GM10248 (cell line): Measurements from ENCODE around the gene LRPAP1.
"Not testable (repeated sequence)": the region's sequence is repeated elsewhere in the genome, so short reads cannot be mapped to it uniquely, and the experiment has no call there.

Experiments
- CTCF ChIA-PET: fragments of 300-600 bp; sonication (Branson Sonifier 250); formaldehyde crosslinking; extraction: SDS; loops from one replicate; lab custom pipeline; 2021; ENCODE audit warnings: antibody characterized with exemption; lab: Yijun Ruan, JAX
- POLR2A ChIA-PET: fragments of 350-650 bp; sonication (Branson Sonifier 250); formaldehyde crosslinking; extraction: SDS; loops from one replicate; lab custom pipeline; 2020; ENCODE audit warnings: antibody characterized with exemption; lab: Yijun Ruan, JAX
- DNase-seq: peaks from one replicate; pipeline ENCODE4 v3.0.0; 2012; ENCODE audit errors: extremely low spot score
- CTCF ChIP-seq: IDR thresholded peaks from 2 replicates; pipeline ENCODE4 v1.5.1; 2012; ENCODE audit warnings: mild to moderate bottlenecking, low read depth; ENCODE audit errors: extremely low read depth, missing control alignments, control extremely low read depth

The LRPAP1 gene

GRCh38 chr4:3573131-3573530, 40.9 kb upstream of the LRPAP1 start:
- no peak for TF ChIP-seq CTCF
- ChIA-PET POLR2A (no interaction called here), CTCF (no interaction called here)

GRCh38 chr4:3572363-3572762, 40.1 kb upstream of the LRPAP1 start:
- no peak for DNase-seq
- CTCF ChIA-PET = no interaction called here
- POLR2A ChIA-PET = no interaction called here
- TF ChIP-seq CTCF = no peak

More at GRCh38 chr4:3573131-3573530, 40.9 kb upstream of the LRPAP1 start:
- no peak for DNase-seq

GRCh38 chr4:3571921-3572320, 39.7 kb upstream of the LRPAP1 start:
- POLR2A ChIA-PET = no interaction called here

GRCh38 chr4:3570923-3571322, 38.7 kb upstream of the LRPAP1 start:
- DNase-seq, POLR2A ChIA-PET, CTCF ChIA-PET: not testable (repeated sequence)

More at GRCh38 chr4:3571921-3572320, 39.7 kb upstream of the LRPAP1 start:
- no peak for TF ChIP-seq CTCF
- DNase-seq = no peak
- CTCF ChIA-PET = no interaction called here

- POLR2A ChIA-PET, CTCF ChIA-PET, DNase-seq: not testable (repeated sequence)
Observed at GRCh38 chr4:3569611-3570010, 37.4 kb upstream of the LRPAP1 start.

- DNase-seq, POLR2A ChIA-PET: not testable (repeated sequence)
Observed at GRCh38 chr4:3566701-3567100, 34.5 kb upstream of the LRPAP1 start.

GRCh38 chr4:3566301-3566700, 34.1 kb upstream of the LRPAP1 start:
- CTCF ChIA-PET, DNase-seq, POLR2A ChIA-PET: not testable (repeated sequence)

More at GRCh38 chr4:3566701-3567100, 34.5 kb upstream of the LRPAP1 start:
- CTCF ChIA-PET = not testable (repeated sequence)

GRCh38 chr4:3564948-3565347, 32.7 kb upstream of the LRPAP1 start:
- POLR2A ChIA-PET, CTCF ChIA-PET, DNase-seq: not testable (repeated sequence)

- TF ChIP-seq CTCF = no peak
- CTCF ChIA-PET = no interaction called here
- DNase-seq = no peak
- POLR2A ChIA-PET = no interaction called here
Observed at GRCh38 chr4:3563403-3563802, 31.2 kb upstream of the LRPAP1 start.

- DNase-seq, CTCF ChIA-PET, POLR2A ChIA-PET: not testable (repeated sequence)
Observed at GRCh38 chr4:3562127-3562526, 29.9 kb upstream of the LRPAP1 start.

GRCh38 chr4:3560465-3560864, 28.2 kb upstream of the LRPAP1 start:
- DNase-seq, CTCF ChIA-PET, POLR2A ChIA-PET: not testable (repeated sequence)

- DNase-seq, POLR2A ChIA-PET, CTCF ChIA-PET: not testable (repeated sequence)
Observed at GRCh38 chr4:3559381-3560290, 27.4 kb upstream of the LRPAP1 start.

GRCh38 chr4:3558514-3558836, 26.3 kb upstream of the LRPAP1 start:
- DNase-seq, POLR2A ChIA-PET, CTCF ChIA-PET: not testable (repeated sequence)
